Measurements from ENCODE around the gene SRXN1.
"Not testable (repeated sequence)": the region's sequence is repeated elsewhere in the genome, so short reads cannot be mapped to it uniquely, and the experiment has no call there.

Gene SRXN1

GRCh38 chr20:653110-653589 lies at the start of gene SRXN1:
TSS of gene SRXN1 (minus strand) at chr20:653200. CDS start at chr20:653185, 15 bp downstream.
- DNase-seq: peak; percentile 84

- no peak for DNase-seq
Measured at GRCh38 chr20:701401-702129, 48.6 kb upstream of the SRXN1 start.

GRCh38 chr20:699811-700338 lies 46.9 kb upstream of the SRXN1 start:
- no peak for DNase-seq

GRCh38 chr20:699342-699741 lies 46.3 kb upstream of the SRXN1 start:
- no peak for DNase-seq

- DNase-seq: no peak
Measured at GRCh38 chr20:698276-698675, 45.3 kb upstream of the SRXN1 start.

GRCh38 chr20:697826-698225 lies 44.8 kb upstream of the SRXN1 start:
- no peak for DNase-seq

GRCh38 chr20:695165-695866 lies 42.3 kb upstream of the SRXN1 start:
- DNase-seq: no peak

GRCh38 chr20:694496-694895 lies 41.5 kb upstream of the SRXN1 start:
- no peak for DNase-seq

GRCh38 chr20:693786-694185 lies 40.8 kb upstream of the SRXN1 start:
- not testable (repeated sequence) for DNase-seq

- DNase-seq: no peak
Measured at GRCh38 chr20:692044-692443, 39.0 kb upstream of the SRXN1 start.

GRCh38 chr20:689947-690346 lies 36.9 kb upstream of the SRXN1 start:
- no peak for DNase-seq

- no peak for DNase-seq
Measured at GRCh38 chr20:689348-689747, 36.3 kb upstream of the SRXN1 start.

GRCh38 chr20:688809-689212 lies 35.8 kb upstream of the SRXN1 start:
- no peak for DNase-seq

- DNase-seq: no peak
Measured at GRCh38 chr20:687468-688203, 34.6 kb upstream of the SRXN1 start.

GRCh38 chr20:684676-685319 lies 31.8 kb upstream of the SRXN1 start:
- no peak for DNase-seq

- DNase-seq: no peak
Measured at GRCh38 chr20:682123-682522, 29.1 kb upstream of the SRXN1 start.

GRCh38 chr20:680638-681187 lies 27.7 kb upstream of the SRXN1 start:
- DNase-seq: no peak

- DNase-seq: no peak
Measured at GRCh38 chr20:677957-678356, 25.0 kb upstream of the SRXN1 start.

GRCh38 chr20:676967-677366 lies 24.0 kb upstream of the SRXN1 start:
- no peak for DNase-seq

GRCh38 chr20:676315-676937 lies 23.4 kb upstream of the SRXN1 start:
- no peak for DNase-seq

GRCh38 chr20:675453-676314 lies 22.7 kb upstream of the SRXN1 start, which contains the start of gene SCRT2:
TSS of gene SCRT2 (minus strand) at chr20:675802. CDS start at chr20:675601, 201 bp downstream.
- DNase-seq: peak; percentile 73
